Uterus (tissue), 4 donors: ENCODE results near the gene GASK1A. TPM values are rescaled to one million over a fixed set of nuclear protein-coding genes. Genes with fewer than 3 reads are reported as not detected.

Source experiments
- DNase-seq, 2 donors: peaks; one replicate each; pipeline ENCODE4 v3.0.0-alpha.2; 2019 to 2020
- H3K27ac ChIP-seq, 2 donors: fragments of 200-600 bp; sonication (generic); 1 replicate in 1 of 2; 2 replicates in 1 of 2; pipeline ENCODE4 v1.5.1; 2016 to 2018
- H3K27me3 ChIP-seq, 2 donors: fragments of 200-600 bp; sonication (generic); one replicate each; pipeline ENCODE4 v1.5.1; 2018 to 2019; ENCODE audit warnings: control low read depth in 1 of 2
- H3K36me3 ChIP-seq, 2 donors: fragments of 200-600 bp; sonication (generic); one replicate each; pipeline ENCODE4 v1.5.1; 2019; ENCODE audit warnings: control low read depth in 1 of 2
- H3K4me1 ChIP-seq, 2 donors: fragments of 200-600 bp; sonication (generic); one replicate each; pipeline ENCODE4 v1.5.1; 2018 to 2019; ENCODE audit warnings: control low read depth in 1 of 2
- H3K4me3 ChIP-seq, 2 donors: fragments of 200-600 bp; sonication (generic); 1 replicate in 1 of 2; 2 replicates in 1 of 2; pipeline ENCODE4 v1.5.1; 2018 to 2019; ENCODE audit warnings: mild to moderate bottlenecking in 1 of 2
- H3K9me3 ChIP-seq, 2 donors: fragments of 200-600 bp; sonication (generic); one replicate each; pipeline ENCODE4 v1.5.1; 2019; ENCODE audit warnings: control low read depth in 1 of 2
- POLR2A ChIP-seq, 2 donors: fragments of 450-650 bp; IDR thresholded peaks; one replicate each; pipeline ENCODE4 v1.6.1; 2016; ENCODE audit warnings: antibody characterized with exemption in 2 of 2, mild to moderate bottlenecking in 1 of 2, moderate library complexity in 1 of 2
- intact Hi-C: fragments of 100-400 bp; cut with DNase I; formaldehyde crosslinking; loops from one replicate; pipeline ENCODE4 v1.15.1; 2023; ENCODE audit warnings: low total_unique reads
- total RNA-seq, 4 donors: library from RNA; depleted of rRNA in 3 of 4; stranded (reverse); fragments of >200 nt in 3 of 4; gene quantifications; one replicate each; pipeline versions ENCODE4 v1.1.0 to v1.2.4, GENCODE V29; 2014 to 2023
- TF ChIP-seq, protein P1 (sequence below), 4 experiments: fragments of 200-600 bp in 2 of 4; fragments of 450-650 bp in 2 of 4; sonication (generic) in 2 of 4; IDR thresholded peaks; one replicate each; pipeline ENCODE4 v1.5.1; 2016 to 2019; ENCODE audit warnings: antibody characterized with exemption in 4 of 4, mild to moderate bottlenecking in 2 of 4, moderate library complexity in 1 of 4
- donor health status: DM: yes; HTN: yes; CAD: no.

Gene GASK1A
- total RNA-seq, 4 donors from 2014 or later = 26.3 to 65.8 (median 48.0) TPM

DNA sequence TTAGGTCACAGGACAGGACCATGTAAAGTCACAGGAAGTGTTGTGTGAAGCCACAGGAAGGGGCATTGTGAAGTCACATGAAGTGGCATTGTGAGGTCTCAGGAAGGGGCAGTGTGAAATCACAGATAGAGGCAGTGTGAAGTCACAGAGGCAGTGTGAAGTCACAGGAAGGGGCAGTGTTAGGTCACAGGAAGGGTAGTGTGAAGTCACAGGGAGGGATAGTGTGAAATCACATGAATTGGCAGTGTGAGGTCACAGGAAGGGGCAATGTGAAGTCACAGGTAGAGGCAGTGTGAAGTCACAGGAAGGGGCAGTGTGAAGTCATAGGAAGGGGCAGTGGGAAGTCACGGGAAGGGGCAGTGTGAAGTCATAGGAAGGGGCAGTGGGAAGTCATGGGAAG lies 37.9 kb downstream of the GASK1A start:
- Histone ChIP-seq H3K4me3 (no peak overlapping the region), H3K36me3 (no peaks in the 10 kb centered on the region), H3K27me3 (no peaks in the 10 kb centered on the region), H3K9me3 (no peaks in the 10 kb centered on the region), H3K4me1 (no peaks in the 10 kb centered on the region), H3K27ac (no peak overlapping the region)
- DNase-seq = no peak
- TF ChIP-seq POLR2A (IDR thresholded peaks at IDR 0.05) = no peak
- TF ChIP-seq, protein P1, sequence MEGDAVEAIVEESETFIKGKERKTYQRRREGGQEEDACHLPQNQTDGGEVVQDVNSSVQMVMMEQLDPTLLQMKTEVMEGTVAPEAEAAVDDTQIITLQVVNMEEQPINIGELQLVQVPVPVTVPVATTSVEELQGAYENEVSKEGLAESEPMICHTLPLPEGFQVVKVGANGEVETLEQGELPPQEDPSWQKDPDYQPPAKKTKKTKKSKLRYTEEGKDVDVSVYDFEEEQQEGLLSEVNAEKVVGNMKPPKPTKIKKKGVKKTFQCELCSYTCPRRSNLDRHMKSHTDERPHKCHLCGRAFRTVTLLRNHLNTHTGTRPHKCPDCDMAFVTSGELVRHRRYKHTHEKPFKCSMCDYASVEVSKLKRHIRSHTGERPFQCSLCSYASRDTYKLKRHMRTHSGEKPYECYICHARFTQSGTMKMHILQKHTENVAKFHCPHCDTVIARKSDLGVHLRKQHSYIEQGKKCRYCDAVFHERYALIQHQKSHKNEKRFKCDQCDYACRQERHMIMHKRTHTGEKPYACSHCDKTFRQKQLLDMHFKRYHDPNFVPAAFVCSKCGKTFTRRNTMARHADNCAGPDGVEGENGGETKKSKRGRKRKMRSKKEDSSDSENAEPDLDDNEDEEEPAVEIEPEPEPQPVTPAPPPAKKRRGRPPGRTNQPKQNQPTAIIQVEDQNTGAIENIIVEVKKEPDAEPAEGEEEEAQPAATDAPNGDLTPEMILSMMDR (IDR thresholded peaks at IDR 0.05) = no peak
- intact Hi-C loops = no loop called here

GRCh38 chr3:43017593-43018195 lies 38.6 kb downstream of the GASK1A start:
- intact Hi-C loops = no loop called here

DNA sequence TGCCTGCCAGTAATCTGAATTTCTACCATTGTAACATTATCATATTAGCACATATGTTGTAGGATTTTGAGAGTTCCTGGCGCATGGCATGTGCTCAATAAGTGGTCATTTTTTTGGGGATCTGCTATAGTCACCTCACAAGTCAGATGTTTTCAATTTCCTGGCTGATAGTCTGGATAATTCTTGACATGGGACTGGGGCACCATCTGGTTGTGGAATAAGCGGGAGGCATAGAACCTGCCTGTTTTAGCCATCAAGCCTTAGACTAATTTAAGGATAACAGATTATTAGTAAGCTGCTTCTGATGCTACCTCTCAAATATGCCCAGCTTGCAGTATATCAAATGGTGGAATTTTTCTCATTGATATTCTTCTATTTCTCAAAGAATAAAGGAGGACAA lies 39.1 kb downstream of the GASK1A start:
- TF ChIP-seq, protein P1 (IDR thresholded peaks at IDR 0.05) = no peak
- TF ChIP-seq POLR2A (IDR thresholded peaks at IDR 0.05) = no peak
- Histone ChIP-seq H3K27me3 (no peaks in the 10 kb centered on the region), H3K36me3 (no peaks in the 10 kb centered on the region), H3K9me3 (no peaks in the 10 kb centered on the region), H3K4me1 (no peaks in the 10 kb centered on the region), H3K4me3 (no peak overlapping the region), H3K27ac (no peak overlapping the region)
- intact Hi-C loops = no loop called here
- no peak for DNase-seq

More at GRCh38 chr3:43017593-43018195, 38.6 kb downstream of the GASK1A start:
- Histone ChIP-seq H3K4me1 (no peaks in the 10 kb centered on the region), H3K9me3 (no peaks in the 10 kb centered on the region), H3K4me3 (no peak overlapping the region), H3K36me3 (no peaks in the 10 kb centered on the region), H3K27ac (no peak overlapping the region), H3K27me3 (no peaks in the 10 kb centered on the region)
- no peak for DNase-seq
- TF ChIP-seq, protein P1 (IDR thresholded peaks at IDR 0.05) = no peak
- no peak for TF ChIP-seq POLR2A (IDR thresholded peaks at IDR 0.05)

DNA sequence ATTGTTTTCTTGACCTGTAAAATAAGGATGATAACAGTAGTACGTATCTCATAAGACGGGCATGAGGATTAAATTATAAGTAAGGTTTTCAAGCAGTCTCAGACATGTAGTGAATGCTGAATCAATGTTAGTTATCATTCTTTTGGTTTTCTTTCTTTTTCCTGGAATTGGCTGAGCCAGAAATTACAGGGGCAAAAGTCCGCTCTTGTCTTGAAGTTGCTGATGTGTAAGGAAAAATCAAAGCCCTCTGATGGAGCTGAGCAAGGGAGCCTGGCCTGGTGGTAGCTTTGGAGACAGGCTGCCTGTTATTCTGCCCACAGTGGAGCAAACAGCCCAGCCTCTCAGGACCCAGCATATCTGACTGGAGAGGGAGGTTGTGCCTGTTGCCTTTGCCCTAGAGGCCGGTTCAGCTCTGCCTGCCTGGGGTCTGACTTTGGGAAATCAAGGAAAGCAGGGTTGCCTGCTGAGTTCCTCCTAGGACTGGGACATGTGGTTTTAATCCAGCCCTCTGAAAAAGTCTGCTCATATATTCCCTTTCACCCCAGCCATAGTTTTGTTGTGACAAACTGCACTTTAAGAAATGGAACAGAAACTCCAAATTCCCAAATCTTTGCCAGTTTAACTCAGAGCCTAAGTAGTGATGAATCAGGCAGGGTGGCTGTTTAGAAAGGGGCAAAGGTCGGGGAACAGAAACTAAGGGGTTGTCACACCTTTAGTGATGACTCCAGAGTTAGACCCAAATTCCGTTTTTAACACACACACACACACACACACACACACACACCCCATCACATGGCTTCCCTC lies 40.1 kb downstream of the GASK1A start:
- TF ChIP-seq POLR2A (IDR thresholded peaks at IDR 0.05) = no peak
- TF ChIP-seq, protein P1 (IDR thresholded peaks at IDR 0.05) = no peak
- Histone ChIP-seq H3K4me1 (no peaks in the 10 kb centered on the region), H3K36me3 (no peaks in the 10 kb centered on the region), H3K27me3 (no peaks in the 10 kb centered on the region), H3K9me3 (no peaks in the 10 kb centered on the region), H3K27ac (peak overlapping the region in 1 of 2 donors; percentile 17), H3K4me3 (no peak overlapping the region)
- no peak for DNase-seq
- intact Hi-C loops = no loop called here

- Histone ChIP-seq H3K27ac (no peak overlapping the region), H3K4me3 (no peak overlapping the region), H3K9me3 (no peaks in the 10 kb centered on the region), H3K27me3 (no peaks in the 10 kb centered on the region), H3K4me1 (no peaks in the 10 kb centered on the region), H3K36me3 (no peaks in the 10 kb centered on the region)
- no peak for DNase-seq
- TF ChIP-seq, protein P1 (IDR thresholded peaks at IDR 0.05) = no peak
- no peak for TF ChIP-seq POLR2A (IDR thresholded peaks at IDR 0.05)
- intact Hi-C loops = no loop called here
Observed at GRCh38 chr3:43019826-43020225, 40.7 kb downstream of the GASK1A start.
